ENCODE data around the gene LRRK1. TPM values are rescaled to one million over a fixed set of nuclear protein-coding genes. Genes with fewer than 3 reads are reported as not detected.

The LRRK1 gene
- total and polyA plus RNA-seq, 2 donors (not counting 1 experiment from before 2014, with no cell fraction given): 19.8 to 53.0 TPM

DNA sequence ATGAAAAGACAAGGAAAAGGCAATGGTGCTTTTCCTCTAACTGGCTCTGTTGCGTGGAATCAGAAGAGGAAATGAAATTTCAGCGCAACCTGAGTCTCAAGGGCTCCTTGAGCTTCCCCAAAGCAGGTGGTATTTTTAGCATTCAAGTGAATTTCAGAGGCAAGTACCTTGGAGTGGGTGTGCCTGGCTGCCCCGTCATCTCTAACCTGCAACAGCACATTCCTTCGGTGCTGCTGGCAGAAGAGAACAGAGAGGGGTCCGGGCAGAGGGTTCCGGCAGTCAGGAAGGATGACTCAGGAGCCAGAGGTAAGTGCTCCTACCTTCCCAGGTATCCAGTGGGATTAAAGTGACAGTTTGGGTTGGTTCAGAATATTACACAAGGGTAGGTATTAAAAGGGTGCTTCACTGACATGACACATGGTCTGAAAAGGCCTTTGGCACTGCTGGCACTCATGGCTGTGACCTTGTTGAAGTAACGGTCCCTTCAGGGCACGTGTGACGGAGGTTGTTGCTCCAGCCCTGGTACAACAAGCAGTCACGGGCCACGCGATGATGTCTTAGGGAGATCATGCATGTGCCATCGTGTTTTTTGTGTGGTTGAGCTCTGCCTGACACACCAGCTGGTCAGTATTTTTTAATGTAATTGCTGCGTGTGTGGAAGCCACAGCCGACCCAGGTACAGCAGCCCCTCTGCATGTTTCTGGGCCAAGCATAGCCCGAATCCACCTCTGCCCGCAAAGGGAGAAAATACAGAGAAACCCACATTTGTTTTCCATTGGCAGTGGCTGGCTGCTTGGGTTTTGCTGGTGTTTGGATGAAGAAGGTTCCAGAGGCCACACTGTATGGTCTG is 75.7 kb downstream of the LRRK1 start:
- Histone ChIP-seq H3K4me1 (ENCODE audit: control insufficient read depth in 2 of 2, insufficient read depth in 2 of 2, low read length in 2 of 2) (no peaks in the 10 kb centered on the region), H4K20me1 (ENCODE audit: control insufficient read depth, insufficient read depth, low read length, poor library complexity, severe bottlenecking) (no peaks in the 10 kb centered on the region), H3K4me3 (ENCODE audit: control extremely low read depth in 1 of 5, extremely low read depth in 1 of 5, insufficient read depth in 1 of 5, low read depth in 2 of 5, low read length in 4 of 5) (no peak overlapping the region), H3K79me2 (ENCODE audit: control insufficient read depth, insufficient read depth, low read length) (no peaks in the 10 kb centered on the region), H3K36me3 (replicated peaks in 1 of 2; ENCODE audit: control extremely low read depth in 1 of 2, control insufficient read depth in 1 of 2, extremely low read depth in 1 of 2, insufficient read depth in 2 of 2, low read length in 1 of 2) (peaks cover 2 to 5% of the 10 kb centered on the region in 2 experiments), H3K9ac (ENCODE audit: low read length) (no peak overlapping the region), H3K27me3 (replicated peaks in 1 of 4; ENCODE audit: control extremely low read depth in 1 of 4, control insufficient read depth in 3 of 4, insufficient read depth in 4 of 4, low read length in 3 of 4) (no peaks in the 10 kb centered on the region), H3K4me2 (replicated peaks; ENCODE audit: low read depth, low read length, poor library complexity, severe bottlenecking) (no peak overlapping the region), H3K27ac (ENCODE audit: low read length in 2 of 2) (no peak overlapping the region), H2AFZ (ENCODE audit: insufficient read depth, low read depth, low read length, poor library complexity, severe bottlenecking) (no peak overlapping the region), H3K9me3 (ENCODE audit: control extremely low read depth in 1 of 3, control insufficient read depth in 2 of 3, insufficient read depth in 1 of 3, low read length in 2 of 3) (no peaks in the 10 kb centered on the region)
- Mint-ChIP-seq H3K4me1 (no peaks in the 10 kb centered on the region), H3K27me3 (no peaks in the 10 kb centered on the region), H3K4me3 (no peak overlapping the region), H3K27ac (no peak overlapping the region), H3K9me3 (ENCODE audit: insufficient read depth) (no peaks in the 10 kb centered on the region)
- intact Hi-C loops (cut with micrococcal nuclease): no loop called here
- WGBS (ENCODE audit: insufficient coverage): 95% methylated on average over 16 of the region's 17 CpGs
- DNase-seq: no peak
- POLR2A ChIA-PET: no interaction called here
- no peak for ATAC-seq (ENCODE audit: low read depth)
- TF ChIP-seq, protein P1, sequence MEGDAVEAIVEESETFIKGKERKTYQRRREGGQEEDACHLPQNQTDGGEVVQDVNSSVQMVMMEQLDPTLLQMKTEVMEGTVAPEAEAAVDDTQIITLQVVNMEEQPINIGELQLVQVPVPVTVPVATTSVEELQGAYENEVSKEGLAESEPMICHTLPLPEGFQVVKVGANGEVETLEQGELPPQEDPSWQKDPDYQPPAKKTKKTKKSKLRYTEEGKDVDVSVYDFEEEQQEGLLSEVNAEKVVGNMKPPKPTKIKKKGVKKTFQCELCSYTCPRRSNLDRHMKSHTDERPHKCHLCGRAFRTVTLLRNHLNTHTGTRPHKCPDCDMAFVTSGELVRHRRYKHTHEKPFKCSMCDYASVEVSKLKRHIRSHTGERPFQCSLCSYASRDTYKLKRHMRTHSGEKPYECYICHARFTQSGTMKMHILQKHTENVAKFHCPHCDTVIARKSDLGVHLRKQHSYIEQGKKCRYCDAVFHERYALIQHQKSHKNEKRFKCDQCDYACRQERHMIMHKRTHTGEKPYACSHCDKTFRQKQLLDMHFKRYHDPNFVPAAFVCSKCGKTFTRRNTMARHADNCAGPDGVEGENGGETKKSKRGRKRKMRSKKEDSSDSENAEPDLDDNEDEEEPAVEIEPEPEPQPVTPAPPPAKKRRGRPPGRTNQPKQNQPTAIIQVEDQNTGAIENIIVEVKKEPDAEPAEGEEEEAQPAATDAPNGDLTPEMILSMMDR (IDR thresholded peaks at IDR 0.05): no peak
- TF ChIP-seq EZH2 (IDR thresholded peaks at IDR 0.05; ENCODE audit: borderline replicate concordance, insufficient read depth, low read depth, low read length, poor library complexity, severe bottlenecking): no peak
- CTCF ChIA-PET: interaction anchor here (0.7 to 2.0 kb wide), 4 partner anchors 12 to 77 kb away, joined by 3 to 9 read pairs (median 6); no protein-coding TSS in a partner anchor
